ENCODE data around the gene CNTN4.

Gene CNTN4

DNA sequence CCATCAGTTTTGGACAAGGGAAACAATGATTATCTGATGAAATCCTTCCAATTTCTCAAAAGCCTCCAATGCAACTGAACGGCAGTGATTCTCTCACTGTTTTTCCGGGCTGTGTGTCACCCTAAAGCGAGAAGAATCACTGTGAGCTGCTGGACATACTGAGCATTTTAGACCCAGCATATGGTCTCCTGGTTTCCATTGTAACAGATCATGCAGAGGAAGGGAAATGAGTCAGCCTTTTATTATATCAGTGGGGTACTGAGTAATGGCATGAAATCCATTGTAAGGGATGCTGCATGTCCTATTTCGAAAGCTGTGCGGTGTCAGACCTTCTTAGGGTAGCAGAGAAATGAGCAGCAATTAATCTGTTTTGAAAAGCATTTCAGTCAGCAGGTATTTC lies 724.4 kb downstream of the CNTN4 start:
- no peak for DNase-seq

DNA sequence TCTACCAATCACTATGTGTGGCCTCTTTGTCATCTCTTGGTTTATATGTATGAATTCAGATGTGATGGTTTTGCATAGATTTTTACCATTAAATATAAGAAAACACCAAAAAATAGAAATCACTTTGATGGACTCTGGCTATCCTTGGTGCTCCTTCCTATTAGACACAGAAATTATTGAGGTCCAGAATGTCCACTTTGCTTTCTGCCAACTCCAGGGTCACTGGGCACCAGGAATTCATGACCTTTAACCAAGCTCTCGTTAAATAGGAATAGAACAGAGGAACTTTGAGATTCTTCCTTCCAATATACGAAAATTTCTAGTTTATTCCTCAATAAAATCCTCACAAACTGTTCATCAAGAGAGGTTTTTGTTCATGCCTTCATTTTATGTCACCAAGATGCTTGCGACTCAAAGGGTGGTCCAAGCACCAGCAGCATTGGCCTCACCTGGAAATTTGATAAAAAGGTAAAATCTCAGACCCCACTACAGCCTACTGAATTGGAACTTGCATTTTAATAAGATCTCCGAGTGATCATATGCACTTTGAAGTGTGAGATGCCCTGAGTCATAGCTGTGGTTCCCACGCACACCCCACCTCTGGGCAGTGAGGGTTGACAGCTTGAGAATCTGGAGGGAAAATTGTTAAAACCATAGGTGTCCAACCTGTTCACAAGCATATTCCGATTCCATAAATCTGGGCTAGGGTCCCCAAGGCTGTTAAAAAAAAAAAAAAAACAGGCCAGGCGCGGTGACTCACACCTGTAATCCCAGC lies 725.0 kb downstream of the CNTN4 start:
- no peak for DNase-seq

DNA sequence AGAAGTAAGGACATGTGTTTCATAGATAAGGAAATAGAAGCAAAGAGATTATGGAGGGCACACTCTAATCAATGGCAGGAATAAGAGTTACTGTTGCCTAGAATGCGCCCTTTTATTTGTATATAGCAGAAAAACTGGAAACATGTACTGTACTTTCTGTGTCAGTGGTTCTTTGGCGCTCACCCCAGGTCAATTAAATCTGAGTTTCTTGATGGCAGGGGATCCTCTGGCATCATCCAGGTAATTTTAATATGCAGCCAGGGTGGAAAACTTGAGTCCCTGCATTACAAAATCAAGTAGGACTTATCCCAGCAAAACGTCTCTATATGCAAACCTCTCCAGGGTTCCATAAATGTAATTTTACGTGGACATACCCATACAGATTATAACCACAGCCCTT lies 727.4 kb downstream of the CNTN4 start:
- no peak for DNase-seq

DNA sequence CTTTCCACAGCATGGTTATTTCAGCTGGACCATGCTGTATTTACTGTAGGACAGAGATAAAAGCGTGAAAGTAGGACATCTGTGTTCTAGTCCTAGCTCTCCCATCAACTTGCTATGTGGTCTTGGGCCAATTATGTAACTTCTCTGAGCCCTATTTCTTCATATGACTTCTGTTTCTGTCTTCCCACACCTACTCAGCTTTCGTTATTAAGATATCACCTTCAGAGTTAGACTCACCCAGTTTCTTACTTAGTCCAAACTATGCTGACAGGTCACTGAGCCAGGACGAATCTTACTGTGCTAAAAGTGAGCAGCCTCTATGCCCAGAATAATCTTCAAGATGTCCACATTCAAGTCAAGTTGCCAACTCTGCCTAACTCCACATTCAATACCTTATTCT lies 727.8 kb downstream of the CNTN4 start:
- no peak for DNase-seq

DNA sequence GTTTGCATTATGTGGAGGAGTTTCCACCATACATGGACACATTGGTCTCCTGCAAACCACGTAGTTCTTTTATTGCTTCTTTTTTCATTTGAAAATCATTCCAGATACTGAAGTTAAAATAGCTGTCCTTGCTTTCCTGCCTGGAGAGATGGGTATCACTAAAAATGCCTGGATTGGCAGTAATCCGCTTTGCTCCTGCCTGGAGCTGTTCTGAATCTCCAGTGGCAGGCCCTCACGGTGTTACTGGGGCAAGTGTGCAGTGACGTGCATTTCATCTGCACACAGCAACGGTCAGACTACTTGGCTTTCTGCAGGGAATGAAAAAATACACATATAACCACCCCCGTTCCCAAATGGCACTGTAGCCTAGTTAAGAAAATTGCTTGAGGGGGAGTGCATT lies 738.6 kb downstream of the CNTN4 start:
- no peak for DNase-seq

DNA sequence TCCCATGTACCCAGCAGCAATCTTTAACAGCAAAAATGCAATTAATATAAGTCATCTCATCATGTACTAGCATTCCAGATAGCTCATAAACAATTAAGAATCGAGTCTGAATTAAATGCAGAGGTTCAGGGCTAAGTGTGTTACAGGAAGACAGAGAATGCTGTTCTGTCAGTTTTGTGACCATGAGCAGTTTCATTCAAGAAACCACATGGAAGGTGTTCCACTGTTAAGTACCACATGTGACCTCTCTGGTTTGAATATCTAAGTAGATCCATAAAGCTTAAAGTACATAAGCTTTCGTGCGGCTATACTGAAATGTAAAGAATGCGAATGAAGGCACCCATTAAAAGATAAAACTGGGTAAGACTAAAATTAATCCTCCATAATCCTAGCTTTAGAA lies 739.2 kb downstream of the CNTN4 start:
- no peak for DNase-seq

DNA sequence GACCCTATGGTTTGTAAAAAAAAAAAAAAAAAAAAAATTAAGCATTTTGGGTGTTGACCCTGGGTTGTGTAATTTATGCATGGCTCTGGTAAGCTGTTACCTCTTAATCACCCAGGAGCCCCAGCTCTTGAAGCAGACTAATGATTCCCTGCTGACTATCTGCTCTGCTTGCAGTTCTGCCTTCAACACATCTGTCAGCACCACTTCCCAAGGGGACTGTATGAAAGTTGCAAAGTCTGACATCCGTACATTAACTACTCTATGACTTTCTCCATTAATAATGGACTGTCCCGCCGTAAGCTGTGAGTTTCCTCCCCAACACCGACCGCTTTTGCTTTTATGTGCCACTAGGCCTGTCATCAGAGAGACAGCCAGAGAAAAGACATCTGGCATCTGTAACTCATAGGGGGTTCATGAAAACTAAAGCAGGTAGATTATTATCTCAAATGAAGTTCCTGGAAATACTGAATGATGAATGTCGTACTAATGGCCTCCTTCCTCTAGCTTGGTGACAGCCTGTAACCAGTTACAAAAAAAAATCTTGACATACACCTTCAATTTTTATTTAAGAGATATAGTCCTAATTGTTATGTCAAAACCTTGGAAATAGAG lies 740.0 kb downstream of the CNTN4 start:
- DNase-seq: peak; percentile 60

DNA sequence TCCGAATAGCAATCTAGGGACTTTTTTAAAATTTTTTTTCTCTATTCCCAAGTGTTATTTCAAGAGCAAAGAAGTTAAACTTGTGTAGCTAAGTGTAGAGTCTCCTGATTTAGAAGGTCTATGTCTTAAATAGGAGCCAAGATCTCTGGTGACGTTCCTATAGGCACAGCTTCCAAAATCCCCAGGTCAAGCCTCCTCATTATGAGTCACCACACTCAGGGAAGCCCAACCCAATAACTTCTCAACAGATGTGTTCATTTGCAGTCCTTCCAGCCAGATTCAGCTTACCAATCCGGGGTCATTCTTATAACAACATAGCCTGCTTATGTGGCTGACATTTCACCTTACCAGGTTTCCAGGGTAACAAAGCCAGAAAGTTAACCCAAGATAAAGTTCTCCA lies 741.2 kb downstream of the CNTN4 start:
- DNase-seq: no peak

DNA sequence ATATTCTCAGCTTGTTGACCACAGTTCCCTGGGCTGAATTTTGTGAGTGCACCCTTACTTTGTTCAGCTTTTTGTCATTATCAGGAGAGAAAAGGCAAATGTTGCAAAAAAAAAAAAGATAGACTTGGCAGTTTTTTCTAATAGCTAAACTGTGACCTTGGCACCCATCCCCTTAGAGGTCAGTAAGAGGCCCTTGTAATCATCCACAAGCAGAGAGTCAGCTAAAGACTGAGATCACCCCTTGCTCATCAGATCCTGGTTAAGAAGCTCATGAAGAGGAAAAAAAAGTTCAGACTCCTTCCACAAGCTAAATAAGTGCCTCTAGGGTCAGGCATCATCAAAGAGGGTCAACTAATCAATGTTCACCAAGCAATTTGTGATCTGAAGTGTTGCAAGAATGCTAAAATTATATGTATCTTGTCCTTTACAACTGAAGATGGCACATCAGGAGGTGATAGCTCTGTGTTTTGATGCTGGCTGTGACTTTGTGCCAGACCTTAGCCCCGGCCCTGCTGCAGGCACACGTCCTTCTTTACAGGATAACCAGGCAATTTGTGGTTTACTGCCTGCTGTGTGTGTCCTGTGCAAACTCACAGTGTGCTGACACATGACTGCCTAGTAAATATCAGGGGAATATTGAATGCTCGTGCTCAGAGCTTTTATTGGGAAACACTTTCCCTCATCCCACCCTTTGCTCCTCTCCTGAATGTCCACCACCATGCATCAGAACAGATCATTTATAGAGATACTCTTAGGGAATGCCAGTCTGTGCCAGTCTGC lies 748.6 kb downstream of the CNTN4 start:
- no peak for DNase-seq

DNA sequence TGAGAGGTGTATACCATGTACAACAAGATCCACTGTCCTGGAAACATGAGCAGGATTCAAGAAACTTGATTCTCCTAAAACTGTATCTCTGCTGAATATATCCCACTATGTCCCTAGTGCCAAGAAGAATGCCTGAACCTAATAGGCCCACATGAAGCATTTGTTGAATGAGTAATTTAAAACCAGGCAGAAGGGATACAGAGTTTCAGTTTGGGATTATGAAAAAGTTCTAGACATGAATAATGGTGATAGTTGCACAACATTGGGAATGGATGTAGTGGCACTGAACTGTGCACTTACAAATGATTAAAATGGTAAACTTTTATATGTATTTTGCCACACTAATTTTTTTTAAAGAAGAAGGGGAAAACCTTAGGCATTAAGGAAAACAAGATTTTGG lies 750.4 kb downstream of the CNTN4 start:
- DNase-seq: no peak

DNA sequence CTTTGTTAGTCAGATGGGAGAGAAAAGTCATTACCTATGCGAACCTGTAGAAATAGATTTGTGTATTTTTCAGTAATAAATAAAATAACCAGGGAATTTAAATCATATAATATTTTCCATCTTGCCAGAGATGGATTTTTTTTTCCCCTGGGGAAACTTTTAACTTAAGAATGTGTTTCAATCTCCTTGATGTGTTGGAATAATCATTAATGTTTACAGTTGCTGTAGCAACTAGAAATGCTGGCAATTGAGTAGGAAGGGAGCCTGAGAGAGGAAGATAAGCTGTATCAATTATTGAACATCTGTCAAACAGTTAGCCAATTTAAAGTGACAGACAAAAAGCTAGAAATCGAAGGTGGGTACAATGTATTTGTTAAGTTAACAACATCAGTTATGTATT lies 752.0 kb downstream of the CNTN4 start:
- DNase-seq: no peak

DNA sequence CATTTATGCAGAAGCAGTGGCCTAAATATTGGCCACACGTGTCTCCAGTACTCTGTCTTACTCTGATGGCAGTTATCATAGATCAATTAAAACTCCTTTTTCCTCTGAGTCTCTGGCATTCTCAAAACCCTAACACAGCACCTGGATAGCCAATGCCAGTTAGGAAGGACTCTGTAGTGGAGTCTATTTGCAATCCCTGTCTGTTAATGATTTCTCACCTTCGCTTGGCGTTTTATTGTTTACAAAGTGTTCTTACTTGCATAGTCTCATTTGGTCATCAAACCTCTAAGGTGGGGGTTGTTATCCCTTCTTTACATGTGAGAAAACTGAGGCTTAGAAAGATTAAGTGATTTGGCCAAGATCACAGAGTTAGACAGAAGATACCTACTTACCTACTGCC lies 752.7 kb downstream of the CNTN4 start:
- DNase-seq: no peak

DNA sequence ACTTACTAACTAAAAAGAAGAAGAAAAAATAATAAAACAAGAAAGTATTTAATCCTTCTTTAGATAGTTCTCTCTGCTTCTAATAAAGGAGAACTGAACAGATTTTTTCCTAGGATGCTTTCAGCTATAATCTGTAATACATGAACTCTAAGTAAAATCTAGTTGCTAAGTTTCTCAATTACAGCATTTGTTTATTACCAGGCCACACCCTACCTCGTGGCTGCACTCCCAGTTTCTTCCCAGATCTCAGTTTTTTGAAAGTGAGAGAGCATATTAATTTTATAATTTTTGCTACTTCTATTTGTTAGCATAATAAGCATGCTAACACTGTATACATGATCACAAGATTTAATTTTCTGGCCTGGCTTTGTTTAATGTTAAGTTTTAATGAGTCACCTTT lies 753.2 kb downstream of the CNTN4 start:
- no peak for DNase-seq

DNA sequence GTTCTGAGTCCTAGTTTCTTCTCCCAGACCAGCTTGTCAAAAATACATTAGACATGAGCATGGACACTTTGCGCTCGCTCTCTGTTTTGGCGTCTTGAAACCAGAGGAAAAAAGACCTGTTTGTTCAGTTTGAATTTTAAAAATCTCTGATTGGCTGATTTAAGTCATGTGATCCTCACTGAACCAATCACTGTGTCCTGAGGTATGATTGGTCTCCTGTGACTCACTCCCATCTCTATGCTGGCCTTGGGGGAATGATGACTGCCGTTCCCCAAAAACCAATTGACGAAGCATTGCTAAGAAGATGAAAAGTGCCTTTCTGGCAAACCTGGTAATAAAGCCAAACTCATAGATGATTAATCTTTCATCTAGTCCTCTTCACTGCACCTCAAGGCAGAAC lies 755.0 kb downstream of the CNTN4 start:
- DNase-seq: no peak

DNA sequence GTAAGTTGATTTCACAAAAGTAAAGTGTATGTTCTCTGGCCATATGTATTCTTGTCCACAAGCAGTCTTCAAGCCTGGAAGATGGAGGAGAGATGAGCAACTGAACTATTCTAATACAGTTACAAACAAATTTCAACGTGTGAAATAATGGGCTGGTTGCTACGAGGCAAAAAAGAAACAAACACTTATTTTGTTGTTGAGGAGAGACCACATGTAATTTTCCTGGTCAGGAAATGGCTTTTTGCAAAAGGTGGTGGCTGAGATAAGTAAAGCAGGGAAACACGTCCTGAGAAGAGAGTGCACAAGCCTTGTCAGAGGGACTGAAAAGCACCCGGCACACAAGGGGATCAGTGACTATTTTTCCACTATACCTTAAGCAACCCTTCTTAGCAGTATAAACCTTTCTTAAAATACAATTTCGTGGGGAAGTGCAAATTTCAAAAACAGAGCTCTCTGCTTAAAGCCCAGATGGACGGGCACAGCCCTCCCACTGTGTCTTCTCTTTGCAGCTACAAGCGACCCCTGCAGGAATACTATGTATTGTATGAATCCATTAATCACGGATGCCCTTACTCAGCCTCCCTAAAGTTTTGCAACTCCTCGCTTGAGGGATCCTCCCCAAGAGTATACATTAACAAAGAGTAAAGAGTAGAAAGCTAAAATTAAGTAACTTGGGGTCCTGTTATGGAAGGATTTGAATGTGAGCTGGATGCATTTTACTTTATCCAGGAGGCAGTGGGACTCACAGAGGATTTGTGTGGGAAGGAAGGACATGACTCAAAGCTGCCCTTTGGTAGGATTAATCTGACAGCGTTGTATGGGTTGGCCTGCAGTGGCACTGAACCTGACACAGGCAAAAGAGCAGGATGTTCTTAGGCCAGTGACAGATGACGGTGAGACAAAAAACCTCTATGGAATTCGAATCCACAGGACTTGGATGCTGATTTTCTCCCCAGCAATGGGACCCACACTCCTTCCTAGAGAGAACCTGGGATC lies 757.8 kb downstream of the CNTN4 start:
- no peak for DNase-seq

DNA sequence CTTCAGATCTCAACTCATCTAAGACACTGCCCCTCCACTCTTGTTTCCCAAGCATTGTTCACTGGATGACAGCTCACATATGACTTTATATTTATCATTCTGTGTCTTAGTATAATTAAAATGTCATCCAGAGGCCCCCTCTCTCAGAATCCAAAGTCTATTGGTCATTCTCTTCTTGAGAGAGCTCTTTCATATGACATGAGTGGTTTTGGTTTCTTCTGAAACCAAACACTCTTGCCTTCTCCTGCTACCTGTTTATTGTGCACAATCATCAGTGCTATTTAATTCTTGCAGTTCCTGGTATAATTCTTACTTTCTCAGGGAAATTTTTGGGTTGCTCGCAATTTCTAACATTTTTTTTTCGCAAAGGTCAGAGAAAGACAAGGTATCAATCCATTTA lies 762.0 kb downstream of the CNTN4 start:
- no peak for DNase-seq

DNA sequence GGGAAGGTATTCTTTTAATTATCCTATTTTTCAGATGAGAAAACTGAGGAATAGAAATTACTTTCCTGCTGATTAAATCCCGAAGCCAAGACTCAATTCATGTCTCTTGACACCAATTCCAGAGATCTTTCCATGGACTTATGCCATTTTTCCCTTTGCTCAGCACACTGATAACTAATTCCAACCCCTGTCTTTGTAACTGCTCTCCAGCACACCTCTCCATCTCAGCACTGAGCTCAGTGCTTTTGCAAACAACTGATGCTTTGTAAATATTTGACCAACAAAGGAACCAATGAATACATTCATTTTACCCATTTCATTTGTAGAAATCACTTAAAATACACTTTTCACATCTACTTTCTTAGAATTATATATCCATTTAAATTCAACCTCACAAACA lies 762.5 kb downstream of the CNTN4 start:
- DNase-seq: no peak

DNA sequence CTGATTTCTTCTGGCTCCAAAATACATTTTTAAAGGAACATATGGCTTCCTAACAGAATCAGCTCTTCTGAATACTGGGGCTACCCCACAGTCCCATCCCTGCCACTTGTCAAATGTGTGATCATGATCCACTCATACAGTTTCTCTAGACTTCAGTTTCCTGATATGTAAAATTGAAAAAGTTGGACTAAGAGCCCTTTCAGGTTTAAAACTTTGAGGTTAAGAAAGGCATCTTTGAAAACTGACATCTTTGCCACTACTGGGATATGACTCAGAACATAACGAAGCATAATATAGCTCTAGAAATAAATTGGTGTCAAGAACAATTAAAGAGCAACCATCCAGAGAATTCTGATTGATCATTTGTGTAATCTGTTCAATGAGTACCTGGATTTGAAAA lies 763.3 kb downstream of the CNTN4 start:
- no peak for DNase-seq

DNA sequence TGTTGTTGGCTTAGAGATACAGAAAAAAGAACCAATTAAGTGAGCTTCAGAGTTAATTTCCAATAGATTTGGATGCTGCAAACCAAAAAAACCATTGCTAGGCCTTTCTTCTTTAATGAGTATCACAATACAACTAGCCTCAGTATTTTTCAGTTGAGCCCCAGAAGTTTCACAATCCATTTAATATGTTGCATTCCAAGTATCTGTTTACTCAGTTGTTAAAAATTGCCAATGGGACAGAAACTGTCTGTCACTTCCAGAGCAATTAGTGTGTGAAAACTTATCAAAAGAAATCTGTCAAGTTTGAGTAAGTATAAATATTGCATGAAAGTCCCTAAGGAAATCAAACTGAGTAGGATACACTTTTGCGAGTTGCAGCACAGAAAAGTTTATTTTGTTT lies 763.7 kb downstream of the CNTN4 start:
- no peak for DNase-seq

DNA sequence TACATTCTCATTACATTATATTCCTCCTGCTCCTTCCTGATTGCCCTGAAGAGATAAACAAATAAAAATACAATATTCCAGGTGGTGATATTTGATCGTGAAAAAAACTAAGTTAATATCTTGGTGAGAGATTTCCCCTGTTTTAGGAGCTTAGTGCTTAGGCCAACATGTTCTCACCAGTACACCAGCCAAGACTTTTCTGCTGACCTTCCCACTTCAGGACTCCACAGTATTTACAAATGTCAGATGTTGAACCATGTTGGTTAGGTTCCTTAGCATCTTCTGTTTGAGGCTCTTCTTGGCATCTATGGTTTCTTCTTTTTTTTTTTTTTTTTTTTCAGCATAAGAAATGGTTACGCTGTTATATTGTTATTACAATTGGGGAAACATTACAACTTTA lies 764.5 kb downstream of the CNTN4 start:
- no peak for DNase-seq

DNA sequence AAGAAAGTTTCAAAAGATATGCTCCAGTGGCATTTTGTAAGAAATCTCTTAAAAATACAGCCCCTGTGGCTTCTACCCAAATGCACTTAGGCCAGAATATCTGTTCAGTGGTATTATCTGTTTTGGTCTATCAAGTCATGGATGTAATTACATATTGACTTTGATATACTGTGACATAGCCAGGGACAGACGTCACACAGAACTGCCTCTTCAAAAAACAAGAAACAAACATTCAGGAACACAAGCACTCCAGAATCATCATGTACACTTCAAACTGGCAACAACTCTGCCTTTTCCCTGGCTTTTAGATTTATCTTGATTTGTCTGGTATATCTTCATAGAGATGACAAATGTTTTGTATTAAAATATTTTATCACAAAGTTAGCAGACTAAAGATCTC lies 771.2 kb downstream of the CNTN4 start:
- no peak for DNase-seq

DNA sequence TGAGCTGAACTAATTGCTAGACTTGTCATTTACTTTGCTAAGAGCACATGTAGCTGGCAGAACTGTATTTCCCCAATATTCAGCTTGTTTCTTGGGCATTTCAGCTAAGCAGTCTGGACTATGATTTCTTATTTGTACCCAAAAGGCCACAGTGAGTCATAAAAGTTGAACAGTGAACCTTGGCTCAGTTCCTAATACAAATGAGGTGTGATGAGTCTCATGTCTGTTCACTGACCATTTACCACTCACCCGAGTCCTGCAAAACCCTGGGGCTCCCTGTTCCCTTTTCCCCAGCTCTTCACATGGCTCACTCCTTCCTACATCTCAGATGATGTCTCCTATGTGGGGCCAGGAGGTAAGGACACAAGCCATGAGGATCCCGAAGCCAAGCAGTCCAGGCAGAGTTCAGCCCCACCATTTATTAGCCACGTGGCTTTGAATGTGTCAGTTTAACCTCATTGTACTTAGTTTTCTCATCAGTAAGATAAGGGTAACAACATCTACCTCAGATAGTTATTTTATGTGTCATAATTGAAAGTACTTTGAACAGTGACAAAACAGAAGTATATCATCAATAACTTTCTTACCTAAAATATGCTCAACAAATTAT lies 772.2 kb downstream of the CNTN4 start:
- no peak for DNase-seq

DNA sequence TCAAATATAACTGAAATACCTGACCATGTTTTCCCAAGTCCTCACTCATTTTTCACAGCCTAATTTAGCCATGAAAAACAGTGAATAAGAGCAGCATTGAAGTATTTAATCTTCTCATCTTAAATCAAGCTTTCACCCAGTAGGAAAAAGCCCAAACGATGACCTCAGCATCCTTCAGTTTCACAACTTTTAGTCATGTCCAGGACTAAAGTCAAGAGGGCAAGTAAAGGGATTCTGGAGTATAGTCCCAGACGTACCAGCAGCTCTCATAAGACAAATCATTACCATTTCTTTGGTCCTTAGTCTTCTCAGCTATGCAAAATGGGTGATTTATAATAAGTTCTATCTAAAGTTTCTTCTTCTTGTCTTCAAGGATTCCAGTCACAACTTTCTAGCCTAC lies 774.2 kb downstream of the CNTN4 start:
- DNase-seq: no peak
